GM12878 (cell line): ENCODE measurements around the gene CD40LG. TPM values are rescaled to one million over a fixed set of nuclear protein-coding genes. Genes with fewer than 3 reads are reported as not detected.

Experiments used
- ATAC-seq: fragments of 200-7000 bp; cut with Tn5 transposase; 3 replicates; pipeline ENCODE4 v1.9.1; 2020; ENCODE audit warnings: mild to moderate bottlenecking, moderate library complexity
- BruUV-seq: library from RNA; stranded (reverse); fragments of 400-500 nt; replicated peaks from 2 replicates; lab custom pipeline; 2021; lab: Mats Ljungman, UMichigan
- CTCF ChIA-PET: fragments of 300-600 bp; sonication (Branson Sonifier 250); formaldehyde crosslinking; extraction: SDS; loops from one replicate; lab custom pipeline; 2021; ENCODE audit warnings: inconsistent platforms; lab: Yijun Ruan, JAX
- POLR2A ChIA-PET: fragments of 350-600 bp; formaldehyde crosslinking; extraction: SDS; loops from one replicate; lab custom pipeline; 2021; ENCODE audit warnings: inconsistent platforms; lab: Charles Lee
- RAD21 ChIA-PET: fragments of 300-600 bp; sonication (Branson Sonifier 250); formaldehyde crosslinking; loops from one replicate; lab custom pipeline; 2023; ENCODE audit warnings: antibody characterized with exemption; ENCODE audit not compliant: unreplicated experiment; lab: Charles Lee
- SMC1A ChIA-PET: fragments of 300-600 bp; sonication (Branson Sonifier 250); formaldehyde crosslinking; loops from one replicate; lab custom pipeline; 2023; ENCODE audit not compliant: unreplicated experiment, uncharacterized antibody; lab: Charles Lee
- DNase-seq: peaks from one replicate; pipeline ENCODE4 v3.0.0-alpha.2; 2011; ENCODE audit warnings: low read depth, low spot score
- FAIRE-seq: peaks from 3 replicates; lab custom pipeline; 2011; peaks lifted over from hg19 to GRCh38; lab: Jason Lieb, UNC
- H2AFZ ChIP-seq: 2 replicates; pipeline ENCODE4 v1.6.0; 2011; ENCODE audit warnings: low read depth, low read length, control low read depth; ENCODE audit not compliant: control insufficient read depth
- H3K27ac ChIP-seq: 2 replicates; pipeline ENCODE4 v1.5.1; 2011; ENCODE audit warnings: control low read depth; ENCODE audit not compliant: control insufficient read depth, insufficient read depth
- H3K27me3 ChIP-seq, 2 experiments: replicated peaks in 1 of 2; 2 replicates each; pipeline versions ENCODE4 v1.6.0 to v1.6.1; 2011; ENCODE audit warnings: low read length in 1 of 2; ENCODE audit not compliant: control insufficient read depth in 2 of 2, insufficient read depth in 2 of 2
- H3K36me3 ChIP-seq, 2 experiments: 2 replicates each; pipeline ENCODE4 v1.5.1; 2011; ENCODE audit warnings: low read length in 1 of 2; ENCODE audit not compliant: control insufficient read depth in 2 of 2, insufficient read depth in 2 of 2
- H3K4me1 ChIP-seq: 2 replicates; pipeline ENCODE4 v1.6.1; 2011; ENCODE audit warnings: mild to moderate bottlenecking, low read length, moderate library complexity, mixed read lengths; ENCODE audit not compliant: control insufficient read depth, insufficient read depth
- H3K4me2 ChIP-seq: 2 replicates; pipeline ENCODE4 v1.6.0; 2011; ENCODE audit warnings: control low read depth; ENCODE audit not compliant: control insufficient read depth, insufficient read depth
- H3K4me3 ChIP-seq: fragments of 200-600 bp; sonication (generic); 2 replicates; pipeline ENCODE4 v1.5.1; 2016
- H3K79me2 ChIP-seq: 2 replicates; pipeline ENCODE4 v1.6.0; 2011; ENCODE audit warnings: low read length; ENCODE audit not compliant: control insufficient read depth, insufficient read depth
- H3K9ac ChIP-seq: 2 replicates; pipeline ENCODE4 v1.8.0; 2011; ENCODE audit warnings: low read length, control low read depth, mixed read lengths; ENCODE audit not compliant: control insufficient read depth, insufficient read depth
- H3K9me3 ChIP-seq: replicated peaks from 3 replicates; pipeline ENCODE4 v1.5.1; 2011; ENCODE audit warnings: mild to moderate bottlenecking, low read length; ENCODE audit not compliant: control insufficient read depth, insufficient read depth
- H4K20me1 ChIP-seq: 2 replicates; pipeline ENCODE4 v1.6.0; 2011; ENCODE audit not compliant: control insufficient read depth, insufficient read depth
- ZBED1 ChIP-seq: IDR thresholded peaks from 2 replicates; pipeline ENCODE4 v1.6.1; 2016; ENCODE audit warnings: borderline replicate concordance
- WGBS: methylation state at CpG from one replicate; pipeline ENCODE4 v1.1.6; 2016; ENCODE audit warnings: low lambda C conversion rate; ENCODE audit not compliant: insufficient replicate concordance, insufficient coverage; ENCODE audit errors: missing lambda C conversion rate; 5-methylcytosine and 5-hydroxymethylcytosine counted together
- in situ Hi-C: fragments of 300-500 bp; cut with MboI; formaldehyde crosslinking; loops from 9 replicates; pipeline ENCODE4 v1.14.3; 2018; ENCODE audit warnings: mixed read lengths
- intact Hi-C: fragments of 100-400 bp; cut with micrococcal nuclease; formaldehyde crosslinking; loops from one replicate; pipeline ENCODE4 v1.14.2; 2022; ENCODE audit not compliant: unreplicated experiment
- polyA plus RNA-seq, 11 experiments: library from polyadenylated mRNA; depleted of rRNA in 4 of 11; unstranded in 6 of 11; stranded (reverse) in 5 of 11; fragments of >200 nt; fragmentation: Nextera tagmentation in 4 of 11; fragmentation: Illumina TruSeq in 1 of 11; extraction: Ambion mirVana in 4 of 11; extraction: Trizol in 1 of 11; gene quantifications; 1 replicate in 1 of 11; 2 replicates in 10 of 11; pipeline versions ENCODE4 v1.2.1 to v1.2.3, GENCODE V29; 2011 to 2016; ENCODE audit warnings: inconsistent platforms in 2 of 11, missing spikeins in 2 of 11, low read depth in 1 of 11
- total RNA-seq, 4 experiments: library from RNA; depleted of rRNA in 3 of 4; stranded (reverse); fragments of >200 nt in 3 of 4; fragmentation: Illumina TruSeq in 1 of 4; extraction: Trizol in 1 of 4; gene quantifications; 2 replicates each; pipeline versions ENCODE4 v1.2.1 to v1.2.3, GENCODE V29; 2013 to 2021
- TF ChIP-seq, protein P1 (sequence below): IDR thresholded peaks from 2 replicates; pipeline ENCODE4 v1.6.1; 2011; ENCODE audit warnings: borderline replicate concordance, low read depth, mild to moderate bottlenecking, moderate library complexity, low read length; ENCODE audit not compliant: insufficient read depth, poor library complexity, severe bottlenecking
- TF ChIP-seq, protein P2 (sequence below): fragments of 450-650 bp; IDR thresholded peaks from 2 replicates; pipeline ENCODE4 v1.6.1; 2017; ENCODE audit warnings: mild to moderate bottlenecking, moderate library complexity

The CD40LG gene
- total and polyA plus RNA-seq, 10 of the 15 experiments (the other 5 are each of a cell fraction or from before 2014, with no cell fraction given): 0.04 to 0.21 (median 0.11) TPM; not detected in 6

DNA sequence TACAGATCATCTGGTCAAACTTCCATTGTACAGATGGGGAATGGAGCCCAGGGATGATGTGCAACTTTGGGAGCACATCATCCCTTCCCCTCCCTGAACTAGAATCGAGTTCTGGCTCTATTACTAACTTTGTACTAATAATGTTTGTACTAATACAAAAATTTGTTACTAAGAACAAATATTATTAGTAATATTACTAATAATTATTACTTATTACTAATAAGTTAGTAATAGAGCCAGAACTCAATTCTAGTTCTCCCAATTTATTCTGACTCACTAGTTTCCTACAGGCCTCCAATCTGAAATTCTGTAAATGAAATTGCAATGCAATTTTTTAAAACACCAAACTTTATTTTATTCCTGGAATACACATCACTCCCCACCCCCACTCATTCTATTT lies 47.9 kb upstream of the CD40LG start:
- CTCF ChIA-PET: no interaction called here

More for the DNA sequence above, 47.9 kb upstream of the CD40LG start:
- in situ Hi-C loops: no loop called here
- TF ChIP-seq, protein P1, sequence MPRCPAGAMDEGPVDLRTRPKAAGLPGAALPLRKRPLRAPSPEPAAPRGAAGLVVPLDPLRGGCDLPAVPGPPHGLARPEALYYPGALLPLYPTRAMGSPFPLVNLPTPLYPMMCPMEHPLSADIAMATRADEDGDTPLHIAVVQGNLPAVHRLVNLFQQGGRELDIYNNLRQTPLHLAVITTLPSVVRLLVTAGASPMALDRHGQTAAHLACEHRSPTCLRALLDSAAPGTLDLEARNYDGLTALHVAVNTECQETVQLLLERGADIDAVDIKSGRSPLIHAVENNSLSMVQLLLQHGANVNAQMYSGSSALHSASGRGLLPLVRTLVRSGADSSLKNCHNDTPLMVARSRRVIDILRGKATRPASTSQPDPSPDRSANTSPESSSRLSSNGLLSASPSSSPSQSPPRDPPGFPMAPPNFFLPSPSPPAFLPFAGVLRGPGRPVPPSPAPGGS: peak; percentile 37
- TF ChIP-seq ZBED1: no peak
- TF ChIP-seq, protein P2, sequence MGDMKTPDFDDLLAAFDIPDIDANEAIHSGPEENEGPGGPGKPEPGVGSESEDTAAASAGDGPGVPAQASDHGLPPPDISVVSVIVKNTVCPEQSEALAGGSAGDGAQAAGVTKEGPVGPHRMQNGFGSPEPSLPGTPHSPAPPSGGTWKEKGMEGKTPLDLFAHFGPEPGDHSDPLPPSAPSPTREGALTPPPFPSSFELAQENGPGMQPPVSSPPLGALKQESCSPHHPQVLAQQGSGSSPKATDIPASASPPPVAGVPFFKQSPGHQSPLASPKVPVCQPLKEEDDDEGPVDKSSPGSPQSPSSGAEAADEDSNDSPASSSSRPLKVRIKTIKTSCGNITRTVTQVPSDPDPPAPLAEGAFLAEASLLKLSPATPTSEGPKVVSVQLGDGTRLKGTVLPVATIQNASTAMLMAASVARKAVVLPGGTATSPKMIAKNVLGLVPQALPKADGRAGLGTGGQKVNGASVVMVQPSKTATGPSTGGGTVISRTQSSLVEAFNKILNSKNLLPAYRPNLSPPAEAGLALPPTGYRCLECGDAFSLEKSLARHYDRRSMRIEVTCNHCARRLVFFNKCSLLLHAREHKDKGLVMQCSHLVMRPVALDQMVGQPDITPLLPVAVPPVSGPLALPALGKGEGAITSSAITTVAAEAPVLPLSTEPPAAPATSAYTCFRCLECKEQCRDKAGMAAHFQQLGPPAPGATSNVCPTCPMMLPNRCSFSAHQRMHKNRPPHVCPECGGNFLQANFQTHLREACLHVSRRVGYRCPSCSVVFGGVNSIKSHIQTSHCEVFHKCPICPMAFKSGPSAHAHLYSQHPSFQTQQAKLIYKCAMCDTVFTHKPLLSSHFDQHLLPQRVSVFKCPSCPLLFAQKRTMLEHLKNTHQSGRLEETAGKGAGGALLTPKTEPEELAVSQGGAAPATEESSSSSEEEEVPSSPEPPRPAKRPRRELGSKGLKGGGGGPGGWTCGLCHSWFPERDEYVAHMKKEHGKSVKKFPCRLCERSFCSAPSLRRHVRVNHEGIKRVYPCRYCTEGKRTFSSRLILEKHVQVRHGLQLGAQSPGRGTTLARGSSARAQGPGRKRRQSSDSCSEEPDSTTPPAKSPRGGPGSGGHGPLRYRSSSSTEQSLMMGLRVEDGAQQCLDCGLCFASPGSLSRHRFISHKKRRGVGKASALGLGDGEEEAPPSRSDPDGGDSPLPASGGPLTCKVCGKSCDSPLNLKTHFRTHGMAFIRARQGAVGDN: no peak
- H3K4me3 ChIP-seq: no peak overlapping the region
- no TSS peak for BruUV-seq
- FAIRE-seq (no peak), ATAC-seq (no peak), DNase-seq (no peak)
- no peaks in the 10 kb centered on the region for H3K27me3 ChIP-seq
- ChIA-PET SMC1A (interaction anchor here (1.2 to 4.8 kb wide), 2 partner anchors 17 to 23 kb away, joined by 3 to 17 read pairs; no protein-coding TSS in a partner anchor), POLR2A (no interaction called here), RAD21 (no interaction called here)
- H3K79me2 ChIP-seq: no peaks in the 10 kb centered on the region
- intact Hi-C loops: no loop called here
- H3K9me3 ChIP-seq: no peaks in the 10 kb centered on the region
- 63% methylated on average over 1 of the region's 1 CpG for WGBS
- H3K4me1 ChIP-seq: no peaks in the 10 kb centered on the region
- H3K4me2 ChIP-seq: no peak overlapping the region
- no peaks in the 10 kb centered on the region for H4K20me1 ChIP-seq
- no peak overlapping the region for H3K27ac ChIP-seq
- no peaks in the 10 kb centered on the region for H3K36me3 ChIP-seq
- no peak overlapping the region for H3K9ac ChIP-seq
- no peak overlapping the region for H2AFZ ChIP-seq
